H1 (cell line): Measurements from ENCODE around the gene RRAS. TPM values are rescaled to one million over a fixed set of nuclear protein-coding genes. Genes with fewer than 3 reads are reported as not detected.

Experiments used
- CTCF ChIA-PET: fragments of 300-600 bp; sonication (Branson Sonifier 250); formaldehyde crosslinking; loops from one replicate; lab custom pipeline; 2021; ENCODE audit not compliant: partially characterized antibody; lab: Charles Lee
- POLR2A ChIA-PET: fragments of 300-600 bp; sonication (Branson Sonifier 250); formaldehyde crosslinking; loops from one replicate; lab custom pipeline; 2021; ENCODE audit warnings: inconsistent platforms; ENCODE audit not compliant: partially characterized antibody; lab: Charles Lee
- DNase-seq, 2 experiments: peaks; one replicate each; pipeline versions ENCODE4 v3.0.0 to v3.0.0-alpha.2; 2010 to 2022; ENCODE audit warnings: low spot score in 2 of 2, low read depth in 1 of 2, mixed read lengths in 1 of 2
- FAIRE-seq: peaks from 2 replicates; lab custom pipeline; 2011; peaks lifted over from hg19 to GRCh38; lab: Jason Lieb, UNC
- H2AFZ ChIP-seq: 2 replicates; pipeline ENCODE4 v1.8.1; 2012; ENCODE audit warnings: low read length, inconsistent platforms
- H2AK5ac ChIP-seq: 2 replicates; pipeline ENCODE4 v1.6.1; 2013; ENCODE audit warnings: low read depth, low read length
- H2BK120ac ChIP-seq: replicated peaks from 2 replicates; pipeline ENCODE3; 2013; ENCODE audit warnings: low read depth, low read length, inconsistent platforms
- H2BK12ac ChIP-seq: 2 replicates; pipeline ENCODE4 v1.6.1; 2013; ENCODE audit warnings: low read depth, low read length
- H2BK15ac ChIP-seq: 2 replicates; pipeline ENCODE4 v1.6.1; 2013; ENCODE audit warnings: low read length
- H2BK20ac ChIP-seq: 2 replicates; pipeline ENCODE4 v1.6.1; 2013; ENCODE audit warnings: low read length
- H2BK5ac ChIP-seq: 2 replicates; pipeline ENCODE4 v1.6.1; 2013; ENCODE audit warnings: low read depth, low read length
- H3K14ac ChIP-seq: 2 replicates; pipeline ENCODE4 v1.6.1; 2013; ENCODE audit warnings: inconsistent platforms; ENCODE audit not compliant: insufficient read length
- H3K18ac ChIP-seq: 2 replicates; pipeline ENCODE4 v1.6.1; 2013; ENCODE audit warnings: low read length; ENCODE audit errors: extremely low read depth
- H3K23ac ChIP-seq: 2 replicates; pipeline ENCODE4 v1.6.1; 2013; ENCODE audit warnings: inconsistent platforms; ENCODE audit not compliant: insufficient read length
- H3K23me2 ChIP-seq: 2 replicates; pipeline ENCODE4 v1.6.1; 2013; ENCODE audit warnings: low read depth, low read length
- H3K27ac ChIP-seq: 2 replicates; pipeline ENCODE4 v1.6.1; 2011; ENCODE audit warnings: low read depth, low read length, inconsistent platforms
- H3K27me3 ChIP-seq, 4 experiments: replicated peaks in 1 of 4; 1 replicate in 1 of 4; 2 replicates in 3 of 4; pipeline versions ENCODE4 v1.6.1 to v1.8.1; 2011 to 2013; ENCODE audit warnings: low read length in 3 of 4, mild to moderate bottlenecking in 3 of 4, inconsistent platforms in 2 of 4, mixed read lengths in 2 of 4, moderate library complexity in 1 of 4; ENCODE audit not compliant: control insufficient read depth in 3 of 4, insufficient read depth in 3 of 4; ENCODE audit errors: extremely low read depth in 1 of 4
- H3K36me3 ChIP-seq, 4 experiments: 2 replicates each; pipeline versions ENCODE4 v1.6.1 to v1.8.1; 2011 to 2013; ENCODE audit warnings: mild to moderate bottlenecking in 4 of 4, low read length in 3 of 4, moderate library complexity in 2 of 4, control low read depth in 1 of 4, inconsistent platforms in 1 of 4; ENCODE audit not compliant: insufficient read depth in 4 of 4, control insufficient read depth in 2 of 4
- H3K4ac ChIP-seq: replicated peaks from 2 replicates; pipeline ENCODE3; 2013; ENCODE audit warnings: low read length, low read depth, mixed read lengths, inconsistent platforms; ENCODE audit not compliant: insufficient read length
- H3K4me1 ChIP-seq, 4 experiments: replicated peaks in 1 of 4; 1 replicate in 1 of 4; 2 replicates in 3 of 4; pipeline versions ENCODE4 v1.6.1 to v1.8.1; 2011 to 2013; ENCODE audit warnings: low read length in 3 of 4, inconsistent platforms in 2 of 4, mixed read lengths in 1 of 4; ENCODE audit not compliant: insufficient read depth in 4 of 4, control insufficient read depth in 3 of 4
- H3K4me2 ChIP-seq, 2 experiments: 2 replicates each; pipeline versions ENCODE4 v1.6.1 to v1.8.1; 2011 to 2013; ENCODE audit warnings: low read depth in 2 of 2, low read length in 2 of 2, control low read depth in 1 of 2, inconsistent platforms in 1 of 2, mild to moderate bottlenecking in 1 of 2; ENCODE audit not compliant: insufficient read depth in 1 of 2
- H3K4me3 ChIP-seq, 4 experiments: fragments of 200-600, 300-600 bp in 1 of 4; sonication (generic), shearing (Covaris generic), sonication (Bioruptor Twin) in 1 of 4; 2 replicates each; pipeline versions ENCODE4 v1.5.1 to v1.8.1; 2011 to 2016; ENCODE audit warnings: low read length in 4 of 4, low read depth in 3 of 4, control low read depth in 2 of 4, inconsistent platforms in 2 of 4, mild to moderate bottlenecking in 2 of 4, mixed read lengths in 1 of 4, moderate library complexity in 1 of 4; ENCODE audit not compliant: insufficient read depth in 2 of 4; ENCODE audit errors: extremely low read depth in 1 of 4
- H3K56ac ChIP-seq: replicated peaks from 2 replicates; pipeline ENCODE3; 2013; ENCODE audit warnings: low read depth, mild to moderate bottlenecking, mixed read lengths, low read length, inconsistent platforms; ENCODE audit not compliant: insufficient read length
- H3K79me1 ChIP-seq: 2 replicates; pipeline ENCODE4 v1.6.1; 2013; ENCODE audit warnings: low read depth, low read length, control low read depth
- H3K79me2 ChIP-seq, 2 experiments: 2 replicates each; pipeline versions ENCODE4 v1.6.1 to v1.8.1; 2012 to 2013; ENCODE audit warnings: low read length in 2 of 2, mild to moderate bottlenecking in 2 of 2, inconsistent platforms in 1 of 2; ENCODE audit not compliant: insufficient read depth in 2 of 2, control insufficient read depth in 1 of 2
- H3K9ac ChIP-seq, 4 experiments: replicated peaks in 1 of 4; 1 replicate in 1 of 4; 2 replicates in 3 of 4; pipeline versions ENCODE4 v1.6.1 to v1.8.1; 2011 to 2013; ENCODE audit warnings: low read depth in 3 of 4, low read length in 3 of 4, control low read depth in 2 of 4, mild to moderate bottlenecking in 2 of 4, moderate library complexity in 2 of 4, inconsistent platforms in 1 of 4; ENCODE audit errors: extremely low read depth in 1 of 4
- H3K9me3 ChIP-seq, 2 experiments: 2 replicates each; pipeline versions ENCODE4 v1.6.1 to v1.8.1; 2012 to 2013; ENCODE audit warnings: mild to moderate bottlenecking in 2 of 2, moderate library complexity in 2 of 2, control low read depth in 1 of 2, inconsistent platforms in 1 of 2, low read depth in 1 of 2, low read length in 1 of 2, mixed read lengths in 1 of 2; ENCODE audit not compliant: insufficient read depth in 2 of 2
- H4K20me1 ChIP-seq, 2 experiments: replicated peaks in 1 of 2; 2 replicates each; pipeline versions ENCODE3 to v1.8.1; 2011 to 2013; ENCODE audit warnings: inconsistent platforms in 2 of 2, low read length in 2 of 2, mild to moderate bottlenecking in 1 of 2; ENCODE audit not compliant: insufficient read depth in 2 of 2, control insufficient read depth in 1 of 2
- H4K5ac ChIP-seq: 2 replicates; pipeline ENCODE4 v1.6.1; 2013; ENCODE audit warnings: low read length, low read depth, mixed read lengths, inconsistent platforms; ENCODE audit not compliant: insufficient read length
- H4K8ac ChIP-seq: 2 replicates; pipeline ENCODE4 v1.8.0; 2013; ENCODE audit warnings: mild to moderate bottlenecking, moderate library complexity, low read length, inconsistent platforms; ENCODE audit not compliant: insufficient read depth; ENCODE audit errors: extremely low read depth
- H4K91ac ChIP-seq: replicated peaks from 2 replicates; pipeline ENCODE3; 2013; ENCODE audit warnings: low read length, mixed read lengths, inconsistent platforms; ENCODE audit not compliant: insufficient read length
- HDAC6 ChIP-seq: IDR thresholded peaks from one replicate; pipeline ENCODE4 v1.7.1; 2012; ENCODE audit warnings: low read depth, mild to moderate bottlenecking, inconsistent platforms, low read length, moderate library complexity
- POLR2AphosphoS5 ChIP-seq: IDR thresholded peaks from 2 replicates; pipeline ENCODE4 v1.6.1; 2011; ENCODE audit warnings: low read depth, low read length
- WGBS, 2 experiments: shearing (Covaris generic) in 1 of 2; methylation state at CpG; one replicate each; pipeline versions ENCODE4 v1.1.6 to v1.1.7; 2013 to 2015; ENCODE audit warnings: low lambda C conversion rate in 2 of 2, mixed read lengths in 2 of 2, inconsistent platforms in 1 of 2, low coverage in 1 of 2, missing lambda C conversion rate in 1 of 2; ENCODE audit not compliant: insufficient replicate concordance in 2 of 2, insufficient coverage in 1 of 2, insufficient read length in 1 of 2; ENCODE audit errors: extremely low coverage in 1 of 2, missing lambda C conversion rate in 1 of 2; 5-methylcytosine and 5-hydroxymethylcytosine counted together
- polyA plus RNA-seq, 7 experiments: library from polyadenylated mRNA; depleted of rRNA in 3 of 7; stranded (reverse) in 5 of 7; unstranded in 2 of 7; fragments of >200 nt in 5 of 7; fragments of 200-250 nt in 2 of 7; gene quantifications; 1 replicate in 5 of 7; 2 replicates in 1 of 7; 4 replicates in 1 of 7; pipeline versions ENCODE4 v1.2.1 to v1.2.3, GENCODE V29; 2011 to 2013; ENCODE audit warnings: missing spikeins in 2 of 7, mixed read lengths in 2 of 7
- total RNA-seq: library from RNA; stranded (reverse); fragmentation: NEBNext Ultra II Directional; extraction: Animal tissue kit (Norgen Biotek cat#: 25700); gene quantifications from 2 replicates; pipeline ENCODE4 v1.2.1, GENCODE V29; 2021

Gene RRAS
- total and polyA plus RNA-seq, 2 of the 8 experiments (the other 6 are each of a cell fraction or from before 2014, with no cell fraction given): 17.7 to 49.1 TPM

DNA sequence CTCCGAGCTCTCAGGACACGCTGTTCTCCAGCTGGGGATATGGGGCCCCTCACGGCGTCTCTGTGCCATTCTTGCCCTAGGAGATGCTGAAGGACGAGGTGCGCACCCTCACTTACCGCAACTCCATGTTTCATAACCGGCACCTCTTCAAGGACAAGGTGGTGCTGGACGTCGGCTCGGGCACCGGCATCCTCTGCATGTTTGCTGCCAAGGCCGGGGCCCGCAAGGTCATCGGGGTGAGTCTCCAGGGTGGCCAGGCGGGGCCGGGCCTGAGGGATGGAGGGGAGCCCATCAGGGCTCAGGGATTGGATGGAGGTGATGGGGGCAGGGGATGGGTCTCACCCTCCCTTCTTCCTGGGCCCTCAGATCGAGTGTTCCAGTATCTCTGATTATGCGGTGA lies 41.9 kb upstream of the RRAS start:
- H4K91ac ChIP-seq: no peak overlapping the region
- no peak for FAIRE-seq
- H3K14ac ChIP-seq: no peak overlapping the region
- no peak overlapping the region for H2BK120ac ChIP-seq
- peak overlapping the region; percentile 32 for H3K56ac ChIP-seq
- H3K4me3 ChIP-seq: no peak overlapping the region
- H3K9me3 ChIP-seq: no peaks in the 10 kb centered on the region
- DNase-seq: no peak
- no peak overlapping the region for H2AK5ac ChIP-seq
- no peak overlapping the region for H3K4ac ChIP-seq
- no peak overlapping the region for H2BK15ac ChIP-seq
- peaks cover 16% of the 10 kb centered on the region for H3K79me1 ChIP-seq
- H4K5ac ChIP-seq: no peak overlapping the region
- no peak overlapping the region for H3K18ac ChIP-seq
- H3K9ac ChIP-seq: no peak overlapping the region
- peaks cover 37 to 53% of the 10 kb centered on the region in 2 experiments for H4K20me1 ChIP-seq
- no peak overlapping the region for H3K23ac ChIP-seq
- H3K36me3 ChIP-seq: peaks cover 26 to 50% (median 42%) of the 10 kb centered on the region in 4 experiments
- POLR2A ChIA-PET: interaction anchor here (0.6 to 8.3 kb wide), 7 partner anchors 8 to 111 kb away, joined by 3 to 168 read pairs (median 4); partner anchors contain the start of genes ADM5, CPT1C and RRAS
- peaks cover 2 to 17% (median 12%) of the 10 kb centered on the region in 4 experiments for H3K4me1 ChIP-seq
- no peak overlapping the region for H3K27ac ChIP-seq
- H2BK20ac ChIP-seq: no peak overlapping the region
- H3K23me2 ChIP-seq: peaks cover 4% of the 10 kb centered on the region
- no peak overlapping the region for H2BK5ac ChIP-seq
- no peaks in the 10 kb centered on the region for H3K27me3 ChIP-seq
- TF ChIP-seq HDAC6: no peak
- peak; percentile 26; the same call in 1 of the 2 replicates for TF ChIP-seq POLR2AphosphoS5
- no peak overlapping the region for H2BK12ac ChIP-seq
- peak overlapping the region; percentile 69; the same call in 1 of the 2 replicates for H4K8ac ChIP-seq
- CTCF ChIA-PET: interaction anchor here (1.1 to 3.2 kb wide), 7 partner anchors 10 to 175 kb away, joined by 3 to 23 read pairs (median 3); partner anchors contain the start of genes BCL2L12 and IRF3
- H3K4me2 ChIP-seq: no peak overlapping the region
- peaks cover 17 to 56% of the 10 kb centered on the region in 2 experiments for H3K79me2 ChIP-seq
- no peak overlapping the region for H2AFZ ChIP-seq
- 94% methylated on average over 19 of the region's 19 CpGs; no CpG with 5 or more reads in 1 of the 2 experiments for WGBS, 2 experiments
